Anterior cingulate cortex (tissue), 58 donors: ENCODE data around the gene RNASE11.
"Not testable (repeated sequence)": the region's sequence is repeated elsewhere in the genome, so short reads cannot be mapped to it uniquely, and the experiment has no call there.

Experiments used
- DNase-seq, 58 donors: peaks; one replicate each; lab custom pipeline; 2025; lab: John Stamatoyannopoulos, UW

RNASE11 gene

DNA sequence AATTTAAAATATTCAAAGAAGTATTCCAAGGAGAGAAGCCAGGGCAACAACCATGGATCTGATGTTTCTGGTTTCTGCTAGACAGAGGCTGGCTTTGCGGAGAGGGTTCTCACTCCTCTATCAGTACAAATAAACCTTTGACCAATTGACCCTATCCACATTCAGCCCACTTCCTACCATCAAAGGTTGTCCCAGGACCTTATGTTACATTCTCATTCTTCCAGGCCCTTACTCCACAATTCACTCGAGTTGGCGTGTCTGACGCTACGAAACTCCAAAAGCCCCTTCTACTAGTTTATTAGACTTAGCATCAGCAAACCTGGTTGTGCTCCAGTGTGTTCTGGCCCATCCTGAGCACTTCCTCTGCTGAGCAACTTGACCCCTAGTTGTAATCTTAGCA, 28.2 kb upstream of the RNASE11 start:
- DNase-seq: no peak

DNA sequence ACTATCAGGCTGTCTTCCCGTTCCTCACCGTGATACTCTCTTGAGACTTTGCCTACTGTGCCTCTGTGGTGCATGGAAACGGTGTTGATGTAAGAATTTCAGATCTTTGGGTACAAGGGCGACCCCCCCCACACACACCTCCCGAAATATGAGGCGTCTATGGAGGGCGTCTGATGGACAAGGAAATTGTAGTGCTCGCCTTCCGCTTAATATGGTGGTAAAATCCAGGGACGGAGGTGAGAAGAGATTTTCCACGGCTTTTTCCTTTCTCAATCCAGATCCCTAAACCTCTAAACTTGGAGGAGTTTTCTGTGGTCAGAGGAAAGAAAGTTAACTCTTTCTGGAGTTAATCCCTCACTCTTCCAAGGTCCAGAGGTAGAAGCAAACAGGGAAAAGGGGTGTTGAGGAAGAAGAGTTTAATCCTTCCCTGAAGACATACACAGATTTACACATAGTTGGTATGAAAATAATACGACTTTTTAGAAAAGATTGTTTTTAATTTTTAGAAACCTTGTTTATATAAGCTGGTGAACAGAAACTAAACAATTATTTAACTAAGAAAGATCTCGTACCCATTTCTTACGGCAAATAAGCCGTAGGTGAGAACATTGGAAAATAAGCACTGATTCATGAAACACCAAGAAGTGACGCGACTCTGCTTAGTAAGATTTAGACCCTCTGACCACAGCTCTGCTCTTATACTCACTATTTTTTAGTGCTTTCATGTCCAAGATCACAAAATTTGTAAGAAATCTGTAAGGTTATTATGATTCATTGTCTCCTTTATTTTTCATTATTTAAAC, 26.4 kb upstream of the RNASE11 start:
- DNase-seq: peak in 12 of 58 donors; percentile 6 to 77 (median 47)

DNA sequence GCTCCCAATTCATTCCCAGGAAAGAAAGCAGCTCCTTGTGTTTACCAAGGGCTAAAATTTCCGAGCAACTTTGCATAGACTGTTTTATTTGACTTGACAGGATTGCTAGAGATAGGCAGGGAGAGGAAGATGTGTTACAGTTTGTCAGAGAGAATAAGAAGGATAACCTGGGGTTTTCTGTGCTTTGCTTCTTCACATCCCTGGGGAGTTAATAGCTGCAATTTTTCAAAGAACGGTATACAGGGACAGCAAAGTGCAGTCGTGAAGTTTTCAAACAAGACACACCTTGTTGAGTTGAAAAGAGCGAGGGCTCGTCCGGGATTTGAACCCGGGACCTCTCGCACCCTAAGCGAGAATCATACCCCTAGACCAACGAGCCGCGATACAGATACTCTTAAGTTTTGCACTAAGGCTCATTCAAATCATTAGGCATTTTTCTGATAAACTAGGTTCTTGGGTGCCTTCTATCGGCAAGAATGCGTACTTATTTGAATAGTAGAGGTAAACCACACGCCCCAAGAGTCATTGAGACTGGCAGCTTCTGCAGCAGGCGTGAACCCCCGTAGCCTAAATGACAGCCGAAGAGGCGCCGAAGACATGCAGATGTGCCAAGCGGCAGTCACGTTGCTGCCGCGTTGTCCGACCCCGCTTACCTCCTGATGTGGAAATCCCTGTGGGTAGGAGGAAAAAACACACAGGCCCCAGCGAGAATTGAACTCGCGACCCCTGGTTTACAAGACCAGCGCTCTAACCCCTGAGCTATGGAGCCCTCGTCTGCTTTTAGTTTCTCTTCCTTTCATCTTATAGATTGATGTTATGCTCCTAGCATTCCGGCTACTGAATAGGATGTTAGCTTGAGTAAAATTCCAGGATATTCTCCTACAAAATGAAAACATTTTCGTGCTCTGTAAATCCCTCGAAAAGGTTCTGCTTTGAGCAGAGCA, 25.6 kb upstream of the RNASE11 start:
- peak in 56 of 58 donors; percentile 37 to 90 (median 74) for DNase-seq

DNA sequence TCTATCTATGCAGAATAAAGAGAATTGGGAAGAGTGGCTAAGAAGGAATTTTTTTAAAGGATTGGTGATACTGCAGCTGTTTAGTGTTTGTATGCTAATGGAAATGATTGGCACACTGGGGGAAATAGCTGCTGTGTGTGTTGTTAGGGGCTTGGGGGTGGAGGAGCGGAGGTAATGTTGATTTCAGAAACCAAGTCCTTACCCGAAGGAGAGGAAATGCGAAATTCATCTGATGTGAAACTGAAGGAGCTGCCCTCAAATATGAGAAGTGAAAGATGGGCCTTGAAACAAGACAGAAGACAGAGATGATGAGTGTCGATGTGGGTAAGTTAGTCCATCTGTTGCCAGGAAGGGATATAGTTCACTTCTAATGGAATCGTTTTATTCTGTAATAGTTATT, 24.6 kb upstream of the RNASE11 start:
- no peak for DNase-seq

DNA sequence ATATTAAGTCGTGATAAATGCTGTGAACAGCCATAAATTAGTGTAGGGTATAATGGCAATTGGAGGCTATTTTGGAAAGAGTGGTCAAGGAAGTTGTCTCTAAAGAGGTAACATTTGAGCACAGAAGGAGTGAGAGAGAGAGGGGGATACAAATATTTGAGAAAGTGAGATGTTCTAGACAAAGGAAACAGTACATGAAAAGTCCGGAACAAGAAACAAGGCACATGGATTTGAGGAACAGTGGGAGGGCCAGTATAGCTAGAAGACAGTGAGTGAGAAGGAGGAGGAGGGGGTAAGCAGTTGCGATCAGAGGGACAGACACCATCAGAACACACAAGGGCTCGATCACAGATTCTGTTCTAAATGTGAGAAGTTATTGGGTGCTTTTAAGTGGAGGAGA, 23.5 kb upstream of the RNASE11 start:
- no peak for DNase-seq

DNA sequence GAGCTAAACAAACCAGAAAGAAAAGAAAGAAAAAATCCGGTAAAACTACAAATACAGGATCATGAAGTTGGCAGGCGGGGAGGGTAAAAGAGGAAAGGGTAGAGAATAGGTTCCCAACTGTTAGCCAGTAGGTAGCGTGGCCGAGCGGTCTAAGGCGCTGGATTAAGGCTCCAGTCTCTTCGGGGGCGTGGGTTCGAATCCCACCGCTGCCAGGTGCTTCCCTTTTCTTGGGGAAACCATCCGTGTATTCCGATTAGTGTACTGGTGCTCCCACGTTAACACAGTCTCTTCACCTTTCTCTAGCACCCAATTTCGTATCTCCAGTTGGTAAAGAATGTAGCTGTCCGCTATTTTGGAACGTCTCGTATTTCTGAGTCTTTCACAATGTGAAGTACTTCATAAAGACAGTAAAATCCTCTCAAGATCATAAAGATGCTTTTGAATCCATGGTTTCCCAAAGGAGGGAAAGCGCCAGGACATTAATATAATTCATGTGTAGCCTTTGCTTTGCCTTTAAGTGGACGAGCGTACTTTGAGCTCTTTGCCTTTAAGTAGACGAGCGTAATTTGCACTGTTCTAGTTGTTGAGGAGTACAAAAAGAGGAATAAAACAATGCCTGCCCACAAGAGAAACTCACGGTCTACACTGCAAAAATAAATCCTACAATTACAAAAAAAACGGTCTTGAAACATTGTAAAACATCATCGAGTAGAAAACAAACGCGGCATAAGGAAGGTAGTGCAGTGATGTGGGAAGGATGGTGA, 22.4 kb upstream of the RNASE11 start:
- DNase-seq: peak in 56 of 58 donors; percentile 6 to 81 (median 62)

DNA sequence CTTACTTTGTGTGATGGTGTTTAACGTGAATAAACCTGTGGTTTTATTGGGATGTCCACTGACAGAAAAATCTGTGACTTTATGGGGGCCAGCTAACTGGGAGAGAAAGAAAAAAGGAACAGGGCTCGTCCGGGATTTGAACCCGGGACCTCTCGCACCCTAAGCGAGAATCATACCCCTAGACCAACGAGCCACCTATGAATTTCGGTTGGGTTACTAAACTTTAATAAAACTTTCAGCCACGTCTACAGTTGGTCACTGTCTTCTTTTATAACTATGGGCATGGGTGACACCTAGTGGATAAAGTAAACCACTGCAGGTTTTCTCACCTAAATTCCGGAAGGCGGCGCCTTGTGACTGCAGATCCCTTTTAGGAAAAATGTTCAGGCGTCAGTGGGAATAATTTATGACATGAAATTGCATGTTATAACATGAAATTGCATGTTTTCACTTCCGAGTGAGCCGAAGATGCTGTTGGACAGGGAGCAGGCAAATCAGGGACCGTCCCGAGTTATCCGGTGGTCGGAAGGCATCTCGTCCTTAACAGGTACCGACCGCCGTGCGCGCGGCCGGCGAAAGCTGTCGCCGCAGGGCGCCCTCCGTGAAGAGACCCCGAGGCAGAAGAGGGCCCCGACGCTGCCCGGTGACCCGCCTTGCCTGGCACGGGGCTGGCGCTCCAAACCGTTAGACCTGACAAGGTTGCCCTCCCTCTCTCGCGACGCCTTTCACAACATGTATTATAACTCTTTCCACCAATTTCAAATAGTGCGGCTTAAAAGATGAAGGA, 21.6 kb upstream of the RNASE11 start:
- peak in 53 of 58 donors; percentile 16 to 84 (median 52) for DNase-seq

DNA sequence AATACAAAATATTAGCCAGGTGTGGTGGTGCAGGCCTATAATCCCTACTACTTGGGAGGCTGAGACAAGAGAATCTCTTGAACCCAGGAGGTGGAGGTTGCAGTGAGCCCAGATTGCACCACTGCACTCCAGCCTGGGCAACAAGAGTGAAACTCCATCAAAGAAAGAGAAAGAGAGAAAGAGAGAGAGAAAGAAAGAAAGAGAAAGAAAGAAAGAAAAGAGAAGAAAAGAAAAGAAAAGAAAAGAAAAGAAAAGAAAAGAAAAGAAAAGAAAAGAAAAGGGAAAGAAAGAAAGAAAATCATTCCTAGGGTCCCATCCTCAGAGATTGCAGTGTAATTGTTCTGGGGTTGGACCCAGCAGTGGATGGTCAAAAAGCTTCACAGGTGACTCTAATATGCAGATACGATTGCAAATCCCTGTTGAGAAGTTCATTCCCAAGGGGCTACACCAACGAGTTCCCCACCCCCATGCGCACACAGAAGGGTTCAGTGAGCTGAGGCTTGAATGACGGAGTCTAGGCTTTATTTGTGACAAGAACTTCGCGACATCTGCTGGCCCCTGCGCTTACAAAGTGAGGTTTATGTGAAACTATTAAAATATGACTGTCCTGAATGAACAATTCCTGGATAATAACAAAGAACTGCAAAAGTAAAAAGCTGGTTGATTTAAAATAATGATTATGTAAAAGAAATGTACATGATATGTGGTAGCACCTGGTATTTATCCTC, 20.7 kb upstream of the RNASE11 start:
- no peak for DNase-seq

DNA sequence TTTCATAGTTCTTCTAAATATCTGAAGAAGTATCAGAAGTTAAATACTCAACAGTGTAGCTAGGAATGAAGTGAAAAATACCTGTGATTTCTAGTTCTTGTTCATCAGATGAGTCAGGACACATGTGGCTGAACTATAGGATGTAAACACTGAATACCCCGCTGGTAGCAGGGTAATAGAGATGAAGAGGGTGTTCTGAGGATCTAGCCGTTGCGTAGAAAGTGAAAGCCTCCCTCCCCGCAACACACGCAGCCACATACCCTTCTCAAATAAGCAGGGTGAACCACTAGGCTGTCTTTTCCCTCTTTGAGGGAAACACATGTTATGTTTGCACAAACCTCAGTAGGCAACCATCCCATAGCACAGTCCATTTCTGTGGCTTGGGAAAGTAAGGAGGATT, 19.8 kb upstream of the RNASE11 start:
- no peak for DNase-seq

DNA sequence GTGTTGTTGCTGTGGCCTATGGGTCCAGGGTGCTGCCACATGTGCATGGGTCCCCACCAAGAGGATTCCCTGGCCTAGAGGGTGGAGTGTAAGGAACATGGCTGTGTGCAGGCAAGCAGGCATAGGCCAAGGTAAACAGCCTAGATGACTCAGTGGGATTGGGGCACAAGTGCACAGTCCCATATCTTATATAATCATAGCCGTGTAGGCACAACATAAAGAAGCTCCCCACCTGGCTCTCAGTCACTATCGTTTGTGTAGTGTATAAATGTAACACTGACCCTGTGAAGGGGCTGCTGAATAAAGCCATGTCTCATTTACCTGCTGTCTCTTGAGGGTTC, 19.1 kb upstream of the RNASE11 start:
- DNase-seq: no peak

DNA sequence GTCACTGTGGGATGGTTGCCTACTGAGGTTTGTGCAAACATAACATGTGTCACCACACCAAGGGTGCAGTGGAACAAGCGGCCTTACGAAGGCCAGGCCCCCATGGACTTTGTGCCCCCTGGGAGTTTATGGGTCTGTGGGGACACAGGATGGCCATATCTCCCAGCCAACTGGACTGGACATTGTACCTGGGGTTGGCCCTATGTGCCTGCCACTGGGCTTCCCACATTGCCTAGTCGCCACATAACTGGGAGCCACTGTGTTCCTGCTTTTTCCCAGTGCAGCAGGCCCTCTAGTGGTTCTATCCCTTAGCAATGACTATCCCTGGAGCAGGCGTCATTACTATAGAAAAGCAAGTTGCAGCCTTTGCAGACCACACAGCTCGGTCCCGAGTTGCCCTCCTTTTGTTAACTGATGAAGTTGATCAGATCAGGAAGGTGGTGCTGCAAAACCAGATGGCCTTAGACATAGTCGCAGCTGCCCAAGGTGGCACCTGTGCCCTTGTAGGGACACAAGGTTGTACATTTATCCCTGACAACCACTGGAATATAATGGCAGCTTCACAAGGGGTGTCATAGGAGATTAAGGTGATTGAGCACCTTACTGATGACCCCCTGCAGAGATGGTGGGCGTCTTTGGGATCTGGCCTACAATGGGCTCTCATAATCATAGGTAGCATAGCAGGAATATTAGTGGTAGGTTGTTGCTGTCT, 18.5 kb upstream of the RNASE11 start:
- DNase-seq: peak in 13 of 58 donors; percentile 2 to 17 (median 8)

DNA sequence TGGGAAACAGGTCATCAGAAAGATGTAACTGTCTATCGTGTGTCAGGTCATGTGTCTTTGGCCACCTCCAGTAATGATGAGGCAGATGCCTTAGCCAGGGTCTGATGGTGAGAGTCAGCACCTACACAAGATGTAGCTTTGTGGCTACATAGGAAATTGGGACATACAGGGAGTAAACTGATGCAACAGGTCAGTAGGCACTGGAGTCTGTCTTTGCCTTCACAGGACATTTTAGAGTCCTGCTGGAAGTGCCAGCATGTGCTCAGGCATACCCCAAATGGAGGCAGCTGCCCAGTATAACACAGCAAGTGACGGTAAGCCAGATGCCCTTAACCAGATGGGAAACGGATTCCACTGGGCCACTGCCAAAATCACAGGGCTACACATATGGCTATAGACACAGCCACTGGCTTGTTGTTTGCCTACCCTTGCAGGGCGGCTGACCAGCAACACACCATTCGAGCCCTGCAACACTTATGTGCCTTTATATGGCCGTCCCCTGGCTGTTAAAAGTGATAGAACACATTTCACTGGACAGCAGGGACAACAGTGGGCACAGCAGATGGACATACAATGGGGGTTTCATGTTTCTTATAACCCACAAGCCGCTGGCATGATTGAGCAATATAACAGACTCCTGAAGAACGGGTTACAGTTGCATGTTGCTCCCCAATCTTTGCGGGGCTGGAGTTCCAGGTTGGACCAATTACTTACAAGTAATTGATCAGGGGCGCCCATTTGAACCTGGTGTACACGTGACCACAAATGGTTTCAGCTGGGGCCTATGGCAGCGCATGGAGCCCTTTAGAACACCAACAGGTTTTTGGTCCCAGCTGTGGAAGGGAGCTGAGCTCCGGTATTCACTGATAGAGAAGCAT, 16.3 kb upstream of the RNASE11 start:
- DNase-seq: no peak

DNA sequence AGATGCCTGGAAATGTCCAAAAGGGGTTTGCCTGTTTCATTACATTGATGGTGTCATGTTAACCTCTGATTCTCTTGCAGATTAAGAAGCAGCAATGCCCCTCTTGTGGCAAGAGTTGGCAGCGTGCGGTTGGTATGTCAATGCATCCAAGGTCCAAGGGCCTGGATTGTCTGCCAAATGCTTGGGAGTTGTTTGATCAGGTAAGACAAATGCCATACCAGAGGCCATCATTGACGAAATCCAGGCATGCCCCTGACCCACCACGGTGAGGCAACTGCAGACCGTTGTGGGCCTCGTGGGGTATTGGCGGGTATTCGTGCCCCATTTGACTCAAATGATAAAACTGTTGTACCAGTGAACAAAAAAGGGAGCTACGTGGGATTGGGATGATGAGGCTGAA, 14.8 kb upstream of the RNASE11 start:
- DNase-seq: no peak

DNA sequence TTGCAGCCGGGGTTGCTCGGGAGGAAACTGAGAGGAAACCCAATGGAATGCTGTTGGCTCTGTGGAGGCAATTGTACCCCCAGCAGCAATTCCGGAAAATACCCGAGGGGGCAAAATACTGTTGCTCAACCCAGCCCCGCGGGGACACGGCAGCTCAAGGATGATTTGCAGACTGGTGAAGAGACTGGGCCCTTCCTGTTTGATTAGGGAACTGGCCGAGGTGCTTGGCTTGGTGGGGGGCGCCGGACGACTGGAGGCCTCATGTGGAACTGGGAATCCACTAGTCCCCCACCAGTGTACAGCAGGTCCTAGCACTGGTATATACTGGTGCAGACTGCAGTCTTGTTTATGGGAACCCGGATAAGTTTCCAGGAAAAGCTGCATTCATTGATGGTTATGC, 13.7 kb upstream of the RNASE11 start:
- DNase-seq: no peak

DNA sequence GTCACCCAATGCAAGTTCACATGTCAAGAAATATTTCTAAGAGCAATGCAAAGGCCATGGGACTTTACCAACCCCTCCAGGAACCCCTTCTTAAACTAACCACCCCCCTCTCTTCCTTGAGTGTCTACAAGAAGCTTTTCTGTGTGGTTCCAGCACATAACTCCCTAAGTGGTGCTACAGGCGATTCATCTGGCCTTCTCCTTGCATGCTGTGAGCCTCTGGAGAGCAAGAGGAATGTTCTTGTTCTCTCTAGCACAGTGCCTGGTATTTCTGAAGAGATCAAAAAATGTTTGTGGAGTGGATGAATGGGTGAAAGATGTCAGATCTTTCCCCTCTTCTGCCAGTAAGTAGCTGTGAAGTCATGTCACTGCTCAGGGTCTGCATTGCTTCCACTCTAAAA, 9.3 kb upstream of the RNASE11 start:
- DNase-seq: no peak

DNA sequence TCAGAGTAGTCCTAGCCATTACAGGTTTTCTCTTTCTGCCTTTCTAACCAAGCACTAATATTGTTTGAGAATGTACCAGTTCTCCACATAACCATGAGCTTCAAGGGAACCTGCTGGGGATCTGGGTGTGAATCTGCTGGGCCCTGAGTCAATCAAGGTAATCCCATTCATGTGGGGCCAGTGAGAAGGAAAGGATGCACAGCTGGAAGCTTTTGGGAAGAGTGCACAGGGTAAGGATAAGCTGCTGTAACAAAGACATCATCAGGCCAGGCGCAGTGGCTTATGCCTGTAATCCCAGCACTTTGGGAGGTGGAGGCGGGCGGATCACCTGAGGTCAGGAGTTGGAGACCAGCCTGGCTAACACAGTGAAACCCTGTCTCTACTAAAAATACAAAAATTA, 7.9 kb upstream of the RNASE11 start:
- not testable (repeated sequence) for DNase-seq

DNA sequence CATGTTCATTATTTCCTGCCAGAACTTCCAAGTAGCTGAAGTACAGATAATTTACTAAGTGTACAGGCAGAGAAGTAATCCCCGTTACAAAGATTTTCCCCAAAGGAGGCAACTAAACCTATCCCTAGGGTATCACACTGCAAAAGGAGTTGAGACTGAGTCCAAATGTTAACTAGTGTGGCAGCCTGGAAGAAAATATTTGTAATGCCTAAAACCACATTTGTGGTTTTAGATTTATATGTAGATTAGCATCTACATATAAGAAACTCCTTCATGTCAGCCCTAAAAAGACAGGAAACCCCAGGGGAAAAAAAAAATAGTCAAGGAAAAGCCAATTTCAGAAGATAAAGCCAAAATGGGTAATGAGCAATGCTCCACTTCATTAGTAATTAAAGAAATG, 4.8 kb upstream of the RNASE11 start:
- DNase-seq: no peak

DNA sequence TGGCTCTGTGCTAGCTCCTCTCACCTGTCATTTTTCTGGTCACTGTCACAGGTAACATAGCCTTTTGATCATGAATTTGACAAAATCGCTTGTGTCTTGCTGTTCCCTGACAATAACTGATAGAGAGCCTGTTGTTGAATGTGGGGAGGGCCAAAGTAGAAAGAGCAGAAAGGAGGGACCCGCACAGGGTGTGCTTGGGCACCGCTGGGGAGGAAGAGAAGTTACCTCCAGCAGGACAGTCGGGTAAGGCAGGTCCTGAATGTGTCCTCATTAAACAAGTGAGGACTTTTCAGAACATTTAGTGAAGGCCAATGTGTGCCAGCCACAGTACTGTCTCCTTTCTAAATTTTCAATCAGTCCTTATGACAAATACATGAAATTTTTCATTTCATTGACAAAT, 3.4 kb upstream of the RNASE11 start, which contains the start of gene RNASE12:
Gene RNASE12 (minus strand): TSS at position 142 of the 400 bp plus-strand sequence. CDS start 653 bp downstream, outside the sequence.
- DNase-seq: no peak
